Activated CD8-positive, alpha-beta T cell treated with anti-CD3 and anti-CD28 coated beads for 36 hours (primary cell): ENCODE data around the gene REXO4. TPM values are rescaled to one million over a fixed set of nuclear protein-coding genes. Genes with fewer than 3 reads are reported as not detected.

ENCODE experiments used
- ATAC-seq: fragments of 200-7000 bp; cut with Tn5 transposase; one replicate; pipeline ENCODE4 v1.10.0; 2021; ENCODE audit warnings: mild to moderate bottlenecking, moderate library complexity
- CTCF ChIA-PET: fragments of 350-600 bp; sonication (Branson Sonifier 250); formaldehyde crosslinking; loops from one replicate; lab custom pipeline; 2021; ENCODE audit warnings: antibody characterized with exemption; lab: Charles Lee
- POLR2A ChIA-PET: fragments of 350-600 bp; sonication (Branson Sonifier 250); formaldehyde crosslinking; loops from one replicate; lab custom pipeline; 2021; ENCODE audit warnings: antibody characterized with exemption; lab: Charles Lee
- DNase-seq: peaks from one replicate; pipeline ENCODE4 v3.0.0-alpha.2; 2020
- H3K27ac Mint-ChIP-seq: one replicate; pipeline ENCODE4 v1.8.0; 2021; ENCODE audit warnings: mild to moderate bottlenecking, mixed read lengths
- H3K27me3 Mint-ChIP-seq: one replicate; pipeline ENCODE4 v1.8.0; 2021; ENCODE audit warnings: mixed read lengths
- H3K36me3 Mint-ChIP-seq: one replicate; pipeline ENCODE4 v1.8.0; 2021; ENCODE audit warnings: low read depth, mixed read lengths
- H3K4me1 Mint-ChIP-seq: one replicate; pipeline ENCODE4 v1.8.0; 2021; ENCODE audit warnings: low read depth, mixed read lengths
- H3K4me3 Mint-ChIP-seq: one replicate; pipeline ENCODE4 v1.8.0; 2021; ENCODE audit warnings: mild to moderate bottlenecking, moderate library complexity, mixed read lengths
- H3K9me3 Mint-ChIP-seq: one replicate; pipeline ENCODE4 v1.8.0; 2021; ENCODE audit warnings: mixed read lengths
- intact Hi-C: fragments of 100-400 bp; cut with micrococcal nuclease; formaldehyde crosslinking; loops from one replicate; pipeline ENCODE4 v1.10.0; 2022
- total RNA-seq, 2 experiments: library from RNA; stranded (reverse); gene quantifications; one replicate each; pipeline ENCODE4 v1.2.3, GENCODE V29; 2021
- TF ChIP-seq, protein P1 (sequence below): fragments of 200-600 bp; IDR thresholded peaks from one replicate; pipeline ENCODE4 v1.8.0; 2022; ENCODE audit warnings: antibody characterized with exemption, mild to moderate bottlenecking

REXO4 gene
- total RNA-seq, 2 experiments from 2014 or later: 35.3 to 36.7 TPM

DNA sequence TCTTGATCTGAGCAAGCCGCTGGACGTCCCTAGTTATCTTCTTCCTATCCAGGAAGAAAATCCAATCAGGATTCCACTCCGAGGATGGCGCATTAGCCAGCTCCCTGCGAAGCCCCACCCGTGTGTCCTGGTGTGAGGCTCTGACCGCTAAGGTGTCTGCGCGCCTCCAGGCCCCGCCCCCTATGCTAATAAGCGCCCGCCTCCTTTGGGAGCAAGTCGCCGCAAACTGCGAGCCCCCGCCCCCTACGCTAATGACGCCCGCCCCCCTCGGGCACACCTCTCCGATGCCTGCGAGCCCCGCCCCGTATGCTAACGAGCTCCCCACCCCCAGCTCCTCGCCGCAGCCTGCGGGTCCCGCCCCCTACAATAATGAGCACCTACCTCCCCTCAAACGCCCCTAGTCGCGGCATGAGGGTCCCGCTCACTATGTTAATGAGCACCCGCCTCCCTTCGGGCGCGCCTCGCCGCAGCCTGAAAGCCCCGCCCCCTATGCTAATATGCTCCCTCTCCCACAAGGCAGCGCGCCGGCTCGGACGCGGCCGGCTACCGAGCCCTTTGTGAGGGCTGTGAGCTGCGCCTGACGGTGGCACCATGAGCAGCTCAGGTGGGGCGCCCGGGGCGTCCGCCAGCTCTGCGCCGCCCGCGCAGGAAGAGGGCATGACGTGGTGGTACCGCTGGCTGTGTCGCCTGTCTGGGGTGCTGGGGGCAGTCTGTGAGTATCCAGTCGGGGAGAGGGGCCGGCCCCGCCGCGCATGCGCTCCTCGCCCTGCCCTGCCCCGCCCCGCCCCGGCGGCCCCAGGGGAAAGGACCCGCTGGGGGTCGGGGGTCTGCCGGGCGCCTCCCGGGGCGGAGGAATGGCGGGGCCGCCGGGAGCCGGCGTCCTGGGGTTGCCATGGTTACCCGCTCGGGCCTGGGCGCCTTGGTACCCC lies 41.9 kb upstream of the REXO4 start, which contains the start of gene CACFD1:
TSS of gene CACFD1 (plus strand) at position 503 of the 929 bp plus-strand sequence. CDS start at position 592, 89 bp downstream.
- POLR2A ChIA-PET: interaction anchor here (0.7 to 2.6 kb wide), 11 partner anchors 8 to 118 kb away, joined by 3 to 9 read pairs (median 4); partner anchors contain the start of genes MED22 and RPL7A

DNA sequence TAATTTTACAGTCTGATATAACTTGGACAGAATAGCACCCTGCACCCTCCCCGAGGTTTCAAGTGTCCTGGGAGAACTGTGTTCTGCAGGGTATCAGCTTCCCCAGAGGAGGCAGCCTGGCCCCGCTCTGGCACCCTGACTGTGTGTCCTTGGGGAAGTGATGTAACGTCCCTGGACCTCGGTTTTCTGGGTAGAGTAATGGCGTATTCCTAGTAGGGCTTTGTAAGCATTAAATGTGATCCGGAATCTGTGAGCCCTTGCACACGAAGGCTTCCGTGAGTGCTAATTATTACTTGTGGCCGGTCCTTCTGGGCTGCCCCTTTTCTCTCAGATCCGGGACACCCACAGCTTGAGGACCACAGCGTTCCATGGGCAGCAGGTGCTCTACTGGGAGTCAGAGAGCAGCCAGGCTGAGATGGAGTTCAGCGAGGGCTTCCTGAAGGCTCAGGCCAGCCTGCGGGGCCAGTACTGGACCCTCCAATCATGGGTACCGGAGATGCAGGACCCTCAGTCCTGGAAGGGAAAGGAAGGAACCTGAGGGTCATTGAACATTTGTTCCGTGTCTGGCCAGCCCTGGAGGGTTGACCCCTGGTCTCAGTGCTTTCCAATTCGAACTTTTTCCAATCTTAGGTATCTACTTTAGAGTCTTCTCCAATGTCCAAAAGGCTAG lies 41.0 kb upstream of the REXO4 start:
- intact Hi-C loops: no loop called here
- Mint-ChIP-seq H3K27me3 (no peaks in the 10 kb centered on the region), H3K36me3 (no peaks in the 10 kb centered on the region), H3K27ac (no peak overlapping the region), H3K4me3 (peak overlapping the region; percentile 78), H3K4me1 (peaks cover 8% of the 10 kb centered on the region), H3K9me3 (no peaks in the 10 kb centered on the region)
- ChIA-PET POLR2A (interaction anchor here (0.7 to 1.5 kb wide), 9 partner anchors 9 to 117 kb away, joined by 3 to 5 read pairs (median 4); partner anchors contain the start of genes MED22 and RPL7A), CTCF (interaction anchor here (0.8 to 2.1 kb wide), 6 partner anchors 20 to 87 kb away, joined by 3 to 12 read pairs (median 4); partner anchors contain the start of genes REXO4 and SLC2A6)
- no peak for DNase-seq
- ATAC-seq: no peak
- TF ChIP-seq, protein P1, sequence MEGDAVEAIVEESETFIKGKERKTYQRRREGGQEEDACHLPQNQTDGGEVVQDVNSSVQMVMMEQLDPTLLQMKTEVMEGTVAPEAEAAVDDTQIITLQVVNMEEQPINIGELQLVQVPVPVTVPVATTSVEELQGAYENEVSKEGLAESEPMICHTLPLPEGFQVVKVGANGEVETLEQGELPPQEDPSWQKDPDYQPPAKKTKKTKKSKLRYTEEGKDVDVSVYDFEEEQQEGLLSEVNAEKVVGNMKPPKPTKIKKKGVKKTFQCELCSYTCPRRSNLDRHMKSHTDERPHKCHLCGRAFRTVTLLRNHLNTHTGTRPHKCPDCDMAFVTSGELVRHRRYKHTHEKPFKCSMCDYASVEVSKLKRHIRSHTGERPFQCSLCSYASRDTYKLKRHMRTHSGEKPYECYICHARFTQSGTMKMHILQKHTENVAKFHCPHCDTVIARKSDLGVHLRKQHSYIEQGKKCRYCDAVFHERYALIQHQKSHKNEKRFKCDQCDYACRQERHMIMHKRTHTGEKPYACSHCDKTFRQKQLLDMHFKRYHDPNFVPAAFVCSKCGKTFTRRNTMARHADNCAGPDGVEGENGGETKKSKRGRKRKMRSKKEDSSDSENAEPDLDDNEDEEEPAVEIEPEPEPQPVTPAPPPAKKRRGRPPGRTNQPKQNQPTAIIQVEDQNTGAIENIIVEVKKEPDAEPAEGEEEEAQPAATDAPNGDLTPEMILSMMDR: no peak

More for the DNA sequence above, 41.9 kb upstream of the REXO4 start, which contains the start of gene CACFD1:
- Mint-ChIP-seq H3K36me3 (no peaks in the 10 kb centered on the region), H3K27me3 (no peaks in the 10 kb centered on the region), H3K27ac (peak within 1 kb of the TSS; percentile 87), H3K4me1 (peaks cover 8% of the 10 kb centered on the region), H3K9me3 (no peaks in the 10 kb centered on the region), H3K4me3 (peak within 1 kb of the TSS; percentile 78)
- TF ChIP-seq, protein P1: no peak
- intact Hi-C loops: no loop called here
- CTCF ChIA-PET: interaction anchor here (0.8 to 2.1 kb wide), 3 partner anchors 19 to 55 kb away, joined by 4 to 12 read pairs (median 4); partner anchors contain the start of gene SLC2A6
- ATAC-seq (peak; percentile 90), DNase-seq (peak; percentile 96)

DNA sequence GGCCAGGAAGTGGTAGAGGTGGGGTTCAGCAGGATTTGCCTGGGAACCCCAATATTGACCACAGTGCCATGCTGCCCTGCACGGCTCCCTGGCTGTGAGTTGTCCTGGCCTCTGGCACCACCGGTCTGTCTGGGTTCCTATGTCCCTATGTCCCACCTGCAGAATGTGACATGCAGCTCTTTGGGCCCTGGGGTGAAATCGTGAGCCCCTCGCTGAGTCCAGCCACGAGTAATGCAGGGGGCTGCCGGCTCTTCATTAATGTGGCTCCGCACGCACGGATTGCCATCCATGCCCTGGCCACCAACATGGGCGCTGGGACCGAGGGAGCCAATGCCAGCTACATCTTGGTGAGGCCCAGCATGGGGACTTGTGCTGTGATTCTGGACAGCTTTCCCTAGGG lies 39.9 kb upstream of the REXO4 start:
- Mint-ChIP-seq H3K9me3 (no peaks in the 10 kb centered on the region), H3K4me1 (peaks cover 8% of the 10 kb centered on the region), H3K4me3 (no peak overlapping the region), H3K27me3 (no peaks in the 10 kb centered on the region), H3K27ac (no peak overlapping the region), H3K36me3 (no peaks in the 10 kb centered on the region)
- intact Hi-C loops: no loop called here
- no peak for ATAC-seq
- no peak for DNase-seq
- TF ChIP-seq, protein P1: no peak
- POLR2A ChIA-PET: no interaction called here
- CTCF ChIA-PET: interaction anchor here (1.2 to 1.4 kb wide), 3 partner anchors 29 to 86 kb away, joined by 3 to 5 read pairs (median 5); partner anchors contain the start of gene REXO4

DNA sequence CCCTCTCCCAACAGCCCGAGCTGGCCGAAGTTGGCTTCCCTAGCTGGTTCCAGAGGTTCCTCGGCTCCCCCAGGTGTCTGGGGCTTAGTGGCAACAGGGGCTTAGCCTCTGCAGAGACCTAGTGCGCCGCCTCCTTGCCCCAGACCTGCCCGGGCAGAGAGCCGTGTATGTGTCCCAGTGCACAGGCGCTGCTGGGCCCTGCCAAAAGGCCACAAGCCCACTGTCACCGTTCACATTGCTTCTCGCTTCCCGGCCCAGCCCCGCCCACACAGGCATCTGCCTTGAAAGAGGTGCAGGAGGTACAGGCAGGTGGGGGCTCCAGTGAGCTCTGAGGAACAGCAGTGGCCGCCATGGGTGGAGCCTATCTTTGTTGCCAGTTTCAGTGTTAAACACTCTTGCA lies 39.4 kb upstream of the REXO4 start:
- no peaks in the 10 kb centered on the region for H3K36me3 Mint-ChIP-seq
- intact Hi-C loops: no loop called here
- H3K27ac Mint-ChIP-seq: no peak overlapping the region
- CTCF ChIA-PET: interaction anchor here (1.2 to 1.4 kb wide), 3 partner anchors 30 to 86 kb away, joined by 3 to 5 read pairs (median 5); partner anchors contain the start of gene REXO4
- DNase-seq (no peak), ATAC-seq (no peak)
- TF ChIP-seq, protein P1: no peak
- no peaks in the 10 kb centered on the region for H3K27me3 Mint-ChIP-seq
- peaks cover 8% of the 10 kb centered on the region for H3K4me1 Mint-ChIP-seq
- H3K4me3 Mint-ChIP-seq: no peak overlapping the region
- H3K9me3 Mint-ChIP-seq: no peaks in the 10 kb centered on the region
- POLR2A ChIA-PET: no interaction called here
